Measurements from ENCODE around the gene CDH23. TPM values are rescaled to one million over a fixed set of nuclear protein-coding genes. Genes with fewer than 3 reads are reported as not detected.
A peak's percentile ranks its signal among the peaks of the same experiment; 100 is the strongest.

Gene CDH23
- polyA plus RNA-seq, 1 donor from 2014 or later, result 6.6 TPM

GRCh38 chr10:71531485-71532446, 135.0 kb downstream of the CDH23 start (continued):
- TF ChIP-seq EP300 (conservative IDR thresholded peaks at IDR 0.05; ENCODE audit: poor library complexity, severe bottlenecking), result peak; percentile 36

GRCh38 chr10:71532878-71533277, 136.2 kb downstream of the CDH23 start:
- Histone ChIP-seq H3K9me3 (ENCODE audit: low read length) (no peaks in the 10 kb centered on the region), H3K27me3 (ENCODE audit: insufficient read depth, low read depth, low read length) (no peaks in the 10 kb centered on the region), H3K4me3 (ENCODE audit: low read length) (no peak overlapping the region), H3K27ac (ENCODE audit: low read length) (no peak overlapping the region), H2AFZ (ENCODE audit: low read depth, low read length) (no peak overlapping the region), H3K36me3 (ENCODE audit: insufficient read depth, low read length) (no peaks in the 10 kb centered on the region), H3K4me2 (ENCODE audit: low read length) (no peak overlapping the region), H3F3A (ENCODE audit: insufficient read depth, low read length, poor library complexity, severe bottlenecking) (no peaks in the 10 kb centered on the region), H3K9me2 (ENCODE audit: insufficient read depth, low read length) (no peaks in the 10 kb centered on the region), H4K20me1 (ENCODE audit: insufficient read depth) (no peaks in the 10 kb centered on the region), H3K9ac (ENCODE audit: low read length) (no peak overlapping the region), H3K79me2 (replicated peaks; ENCODE audit: insufficient read depth, low read length) (no peaks in the 10 kb centered on the region)
- TF ChIP-seq, protein P1, sequence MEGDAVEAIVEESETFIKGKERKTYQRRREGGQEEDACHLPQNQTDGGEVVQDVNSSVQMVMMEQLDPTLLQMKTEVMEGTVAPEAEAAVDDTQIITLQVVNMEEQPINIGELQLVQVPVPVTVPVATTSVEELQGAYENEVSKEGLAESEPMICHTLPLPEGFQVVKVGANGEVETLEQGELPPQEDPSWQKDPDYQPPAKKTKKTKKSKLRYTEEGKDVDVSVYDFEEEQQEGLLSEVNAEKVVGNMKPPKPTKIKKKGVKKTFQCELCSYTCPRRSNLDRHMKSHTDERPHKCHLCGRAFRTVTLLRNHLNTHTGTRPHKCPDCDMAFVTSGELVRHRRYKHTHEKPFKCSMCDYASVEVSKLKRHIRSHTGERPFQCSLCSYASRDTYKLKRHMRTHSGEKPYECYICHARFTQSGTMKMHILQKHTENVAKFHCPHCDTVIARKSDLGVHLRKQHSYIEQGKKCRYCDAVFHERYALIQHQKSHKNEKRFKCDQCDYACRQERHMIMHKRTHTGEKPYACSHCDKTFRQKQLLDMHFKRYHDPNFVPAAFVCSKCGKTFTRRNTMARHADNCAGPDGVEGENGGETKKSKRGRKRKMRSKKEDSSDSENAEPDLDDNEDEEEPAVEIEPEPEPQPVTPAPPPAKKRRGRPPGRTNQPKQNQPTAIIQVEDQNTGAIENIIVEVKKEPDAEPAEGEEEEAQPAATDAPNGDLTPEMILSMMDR (IDR thresholded peaks at IDR 0.05; ENCODE audit: poor library complexity, severe bottlenecking), result no peak
- TF ChIP-seq TAF1 (IDR thresholded peaks at IDR 0.05; ENCODE audit: low read depth), result no peak
- TF ChIP-seq POLR2AphosphoS5 (IDR thresholded peaks at IDR 0.05), result no peak
- TF ChIP-seq EZH2 (IDR thresholded peaks at IDR 0.05; ENCODE audit: borderline replicate concordance, insufficient read depth, low read length, poor library complexity, severe bottlenecking), result no peak
- TF ChIP-seq EP300 (conservative IDR thresholded peaks at IDR 0.05; ENCODE audit: poor library complexity, severe bottlenecking), result no peak
- TF ChIP-seq RAD21 (conservative IDR thresholded peaks at IDR 0.05), result no peak
- TF ChIP-seq SMC3 (conservative IDR thresholded peaks at IDR 0.05; ENCODE audit: poor library complexity), result no peak
- TF ChIP-seq REST (IDR thresholded peaks at IDR 0.05; ENCODE audit: borderline replicate concordance), result no peak
- no peak for TF ChIP-seq MXI1 (conservative IDR thresholded peaks at IDR 0.05; ENCODE audit: poor library complexity, severe bottlenecking)

GRCh38 chr10:71533936-71534335, 137.2 kb downstream of the CDH23 start:
- Histone ChIP-seq H3K27ac (ENCODE audit: low read length) (no peak overlapping the region), H3K9ac (ENCODE audit: low read length) (no peak overlapping the region), H3K79me2 (replicated peaks; ENCODE audit: insufficient read depth, low read length) (no peaks in the 10 kb centered on the region), H3K4me2 (ENCODE audit: low read length) (no peak overlapping the region), H3K9me3 (ENCODE audit: low read length) (no peaks in the 10 kb centered on the region), H3K4me3 (ENCODE audit: low read length) (no peak overlapping the region), H3K27me3 (ENCODE audit: insufficient read depth, low read depth, low read length) (no peaks in the 10 kb centered on the region), H4K20me1 (ENCODE audit: insufficient read depth) (no peaks in the 10 kb centered on the region), H3K36me3 (ENCODE audit: insufficient read depth, low read length) (no peaks in the 10 kb centered on the region), H3K9me2 (ENCODE audit: insufficient read depth, low read length) (no peaks in the 10 kb centered on the region), H3F3A (ENCODE audit: insufficient read depth, low read length, poor library complexity, severe bottlenecking) (no peaks in the 10 kb centered on the region), H2AFZ (ENCODE audit: low read depth, low read length) (no peak overlapping the region)
- TF ChIP-seq TAF1 (IDR thresholded peaks at IDR 0.05; ENCODE audit: low read depth), result no peak
- no peak for TF ChIP-seq REST (IDR thresholded peaks at IDR 0.05; ENCODE audit: borderline replicate concordance)
- TF ChIP-seq SMC3 (conservative IDR thresholded peaks at IDR 0.05; ENCODE audit: poor library complexity), result no peak
- TF ChIP-seq RAD21 (conservative IDR thresholded peaks at IDR 0.05), result no peak
- TF ChIP-seq, protein P1 (IDR thresholded peaks at IDR 0.05; ENCODE audit: poor library complexity, severe bottlenecking), result no peak
- TF ChIP-seq EP300 (conservative IDR thresholded peaks at IDR 0.05; ENCODE audit: poor library complexity, severe bottlenecking), result no peak
- no peak for TF ChIP-seq POLR2AphosphoS5 (IDR thresholded peaks at IDR 0.05)

Measured in neural cell (in vitro differentiated cells).